IMR-90 (cell line): ENCODE results near the gene BPIFB1. TPM values are rescaled to one million over a fixed set of nuclear protein-coding genes. Genes with fewer than 3 reads are reported as not detected.

Experiments used
- ATAC-seq: fragments of 200-7000 bp; cut with Tn5 transposase; 2 replicates; pipeline ENCODE4 v1.9.1; 2020; ENCODE audit warnings: low read depth, mild to moderate bottlenecking, moderate library complexity
- BruUV-seq: library from RNA; stranded (reverse); fragments of 400-500 nt; replicated peaks from 2 replicates; lab custom pipeline; 2021; lab: Mats Ljungman, UMichigan
- CTCF ChIA-PET: fragments of 300-600 bp; formaldehyde crosslinking; extraction: SDS; loops from one replicate; lab custom pipeline; 2021; ENCODE audit warnings: antibody characterized with exemption; lab: Yijun Ruan, JAX
- POLR2A ChIA-PET: fragments of 300-600 bp; sonication (Branson Sonifier 250); formaldehyde crosslinking; loops from one replicate; lab custom pipeline; 2022; ENCODE audit warnings: antibody characterized with exemption; ENCODE audit not compliant: unreplicated experiment; lab: Charles Lee
- DNase-seq: peaks from one replicate; pipeline ENCODE4 v3.0.0; 2013
- H2AFZ ChIP-seq: replicated peaks from 2 replicates; pipeline ENCODE3; 2013; ENCODE audit warnings: low read length, mild to moderate bottlenecking; ENCODE audit not compliant: poor library complexity
- H2AK5ac ChIP-seq: 2 replicates; pipeline ENCODE4 v1.6.1; 2013; ENCODE audit warnings: low read depth, low read length, inconsistent platforms
- H2AK9ac ChIP-seq: replicated peaks from 2 replicates; pipeline ENCODE3; 2013; ENCODE audit warnings: mild to moderate bottlenecking, low read depth, low read length, moderate library complexity; ENCODE audit not compliant: poor library complexity
- H2BK120ac ChIP-seq: 2 replicates; pipeline ENCODE4 v1.6.1; 2013; ENCODE audit warnings: low read depth, low read length, inconsistent platforms
- H2BK15ac ChIP-seq: 3 replicates; pipeline ENCODE4 v1.6.1; 2013; ENCODE audit warnings: low read depth, low read length, inconsistent platforms
- H2BK20ac ChIP-seq: 2 replicates; pipeline ENCODE4 v1.6.1; 2013; ENCODE audit warnings: low read depth, mild to moderate bottlenecking, inconsistent platforms, low read length, moderate library complexity
- H2BK5ac ChIP-seq: 2 replicates; pipeline ENCODE4 v1.6.1; 2013; ENCODE audit warnings: mild to moderate bottlenecking, low read depth, low read length, inconsistent platforms; ENCODE audit not compliant: poor library complexity, severe bottlenecking
- H3K14ac ChIP-seq: replicated peaks from 2 replicates; pipeline ENCODE4 v1.6.1; 2013; ENCODE audit warnings: low read depth, low read length, inconsistent platforms
- H3K18ac ChIP-seq: 2 replicates; pipeline ENCODE4 v1.6.1; 2013; ENCODE audit warnings: low read depth, low read length, control low read depth
- H3K23ac ChIP-seq: 2 replicates; pipeline ENCODE4 v1.6.1; 2013; ENCODE audit warnings: low read depth, low read length, inconsistent platforms
- H3K27ac ChIP-seq: 2 replicates; pipeline ENCODE4 v1.5.1; 2013; ENCODE audit warnings: mild to moderate bottlenecking, control low read depth, low read length; ENCODE audit not compliant: insufficient read depth
- H3K27me3 ChIP-seq: 2 replicates; pipeline ENCODE4 v1.6.1; 2013; ENCODE audit warnings: low read length; ENCODE audit not compliant: control insufficient read depth, insufficient read depth
- H3K36me3 ChIP-seq: 2 replicates; pipeline ENCODE4 v1.6.1; 2013; ENCODE audit warnings: low read length, mixed read lengths; ENCODE audit not compliant: control insufficient read depth, insufficient read depth
- H3K4ac ChIP-seq: 2 replicates; pipeline ENCODE4 v1.6.1; 2013; ENCODE audit warnings: low read depth, low read length, inconsistent platforms
- H3K4me1 ChIP-seq: 2 replicates; pipeline ENCODE4 v1.6.1; 2013; ENCODE audit warnings: low read length, mixed read lengths; ENCODE audit not compliant: control insufficient read depth, insufficient read depth
- H3K4me2 ChIP-seq: 2 replicates; pipeline ENCODE4 v1.6.1; 2013; ENCODE audit warnings: low read depth, mild to moderate bottlenecking, control low read depth, low read length, moderate library complexity
- H3K4me3 ChIP-seq: 2 replicates; pipeline ENCODE4 v1.5.1; 2013; ENCODE audit warnings: low read depth, mild to moderate bottlenecking, control low read depth, low read length, moderate library complexity; ENCODE audit not compliant: insufficient read depth
- H3K56ac ChIP-seq: 2 replicates; pipeline ENCODE4 v1.6.1; 2013; ENCODE audit warnings: low read length, inconsistent platforms; ENCODE audit not compliant: insufficient read depth; ENCODE audit errors: extremely low read depth
- H3K79me1 ChIP-seq, 2 experiments: 2 replicates each; pipeline ENCODE4 v1.6.1; 2013; ENCODE audit warnings: low read length in 2 of 2, inconsistent platforms in 1 of 2, low read depth in 1 of 2
- H3K9ac ChIP-seq: 2 replicates; pipeline ENCODE4 v1.6.1; 2013; ENCODE audit warnings: low read depth, low read length, control low read depth
- H3K9me1 ChIP-seq: 2 replicates; pipeline ENCODE4 v1.6.1; 2013; ENCODE audit warnings: low read length, inconsistent platforms; ENCODE audit not compliant: insufficient read depth
- H3K9me3 ChIP-seq: 2 replicates; pipeline ENCODE4 v1.6.1; 2013; ENCODE audit warnings: low read length; ENCODE audit not compliant: control insufficient read depth, insufficient read depth
- H4K20me1 ChIP-seq: 2 replicates; pipeline ENCODE4 v1.6.1; 2013; ENCODE audit warnings: low read length, inconsistent platforms; ENCODE audit not compliant: insufficient read depth
- H4K5ac ChIP-seq: 2 replicates; pipeline ENCODE4 v1.6.1; 2013; ENCODE audit warnings: mild to moderate bottlenecking, low read depth, low read length, control low read depth
- H4K8ac ChIP-seq, 2 experiments: 2 replicates each; pipeline ENCODE4 v1.6.1; 2013; ENCODE audit warnings: low read depth in 2 of 2, low read length in 2 of 2, control low read depth in 1 of 2, inconsistent platforms in 1 of 2
- H4K91ac ChIP-seq: 2 replicates; pipeline ENCODE4 v1.6.1; 2013; ENCODE audit warnings: low read depth, low read length, inconsistent platforms; ENCODE audit not compliant: insufficient read depth
- BHLHE40 ChIP-seq: fragments of 150-350 bp; IDR thresholded peaks from 2 replicates; pipeline ENCODE4 v1.6.1; 2016; ENCODE audit warnings: mild to moderate bottlenecking, low read depth, low read length
- CEBPB ChIP-seq: IDR thresholded peaks from 2 replicates; pipeline ENCODE4 v1.6.1; 2012; ENCODE audit warnings: low read depth, low read length, improper control_type of control experiment
- CHD1 ChIP-seq: IDR thresholded peaks from 2 replicates; pipeline ENCODE4 v1.6.1; 2012; ENCODE audit warnings: low read depth, low read length, improper control_type of control experiment
- CTCF ChIP-seq: conservative IDR thresholded peaks from 2 replicates; pipeline ENCODE4 v1.5.1; 2012; ENCODE audit warnings: mild to moderate bottlenecking, low read depth, low read length, improper control_type of control experiment
- ELK1 ChIP-seq: fragments of 150-350 bp; IDR thresholded peaks from 2 replicates; pipeline ENCODE4 v1.6.1; 2016; ENCODE audit warnings: low read depth, mild to moderate bottlenecking, low read length, moderate library complexity, borderline replicate concordance
- FOS ChIP-seq: fragments of 150-350 bp; IDR thresholded peaks from 2 replicates; pipeline ENCODE4 v1.6.1; 2016; ENCODE audit warnings: low read depth, low read length
- MAFK ChIP-seq: IDR thresholded peaks from 2 replicates; pipeline ENCODE4 v1.6.1; 2012; ENCODE audit warnings: low read depth, low read length, improper control_type of control experiment
- MAZ ChIP-seq: IDR thresholded peaks from 2 replicates; pipeline ENCODE4 v1.6.1; 2012; ENCODE audit warnings: low read depth, mild to moderate bottlenecking, low read length, improper control_type of control experiment, moderate library complexity, borderline replicate concordance
- MXI1 ChIP-seq: IDR thresholded peaks from 2 replicates; pipeline ENCODE4 v1.6.1; 2012; ENCODE audit warnings: low read depth, mild to moderate bottlenecking, low read length, moderate library complexity, borderline replicate concordance
- POLR2A ChIP-seq: IDR thresholded peaks from 2 replicates; pipeline ENCODE4 v1.6.1; 2012; ENCODE audit warnings: mild to moderate bottlenecking, low read depth, low read length
- RAD21 ChIP-seq: IDR thresholded peaks from 2 replicates; pipeline ENCODE4 v1.6.1; 2012; ENCODE audit warnings: low read length, improper control_type of control experiment
- RCOR1 ChIP-seq: IDR thresholded peaks from 2 replicates; pipeline ENCODE4 v1.6.1; 2012; ENCODE audit warnings: mild to moderate bottlenecking, low read length, improper control_type of control experiment; ENCODE audit not compliant: insufficient replicate concordance
- RFX5 ChIP-seq: IDR thresholded peaks from 2 replicates; pipeline ENCODE4 v1.8.0; 2012; ENCODE audit warnings: low read depth, mild to moderate bottlenecking, low read length, moderate library complexity
- SMC3 ChIP-seq: fragments of 150-350 bp; IDR thresholded peaks from 2 replicates; pipeline ENCODE4 v1.6.1; 2016; ENCODE audit warnings: low read depth, mild to moderate bottlenecking, antibody characterized with exemption, low read length, moderate library complexity
- USF2 ChIP-seq: fragments of 150-350 bp; IDR thresholded peaks from 2 replicates; pipeline ENCODE4 v1.6.1; 2017; ENCODE audit warnings: mild to moderate bottlenecking, antibody characterized with exemption, low read length, low read depth
- WGBS, 2 experiments: methylation state at CpG; one replicate each; pipeline versions ENCODE4 v1.1.5 to v1.1.7; 2013; ENCODE audit warnings: missing lambda C conversion rate in 2 of 2; ENCODE audit not compliant: insufficient read length in 1 of 2; ENCODE audit errors: extremely low coverage in 2 of 2; 5-methylcytosine and 5-hydroxymethylcytosine counted together
- dilution Hi-C: fragments of 300-500 bp; cut with HindIII; formaldehyde crosslinking; loops from one replicate; pipeline ENCODE4 v1.14.3; 2018; ENCODE audit warnings: low sequenced_read_pairs; ENCODE audit not compliant: unreplicated experiment
- in situ Hi-C: fragments of 300-500 bp; cut with MboI; formaldehyde crosslinking; loops from 3 replicates; pipeline ENCODE4 v1.14.3; 2019; ENCODE audit warnings: low sequenced_read_pairs, inconsistent platforms, mixed read lengths
- intact Hi-C: fragments of 100-400 bp; cut with micrococcal nuclease; formaldehyde crosslinking; loops from 2 replicates; pipeline ENCODE4 v1.10.0; 2022
- polyA plus RNA-seq, 3 experiments: library from polyadenylated mRNA; depleted of rRNA; stranded (reverse); fragments of >200 nt; gene quantifications; 2 replicates each; pipeline ENCODE4 v1.2.3, GENCODE V29; 2012; ENCODE audit warnings: low replicate concordance in 1 of 3
- total RNA-seq: library from RNA; depleted of rRNA; stranded (reverse); fragments of >200 nt; gene quantifications from 2 replicates; pipeline ENCODE4 v1.2.3, GENCODE V29; 2012

Gene BPIFB1
- total and polyA plus RNA-seq, 2 of the 4 experiments (the other 2 are of a cell fraction) = not detected

GRCh38 chr20:33282196-33282934, 649 bp upstream of the BPIFB1 start:
- H4K8ac ChIP-seq = no peak overlapping the region
- dilution Hi-C loops (no loop called here), in situ Hi-C loops (no loop called here), intact Hi-C loops (no loop called here)
- no peak overlapping the region for H2BK120ac ChIP-seq
- POLR2A ChIA-PET = interaction anchor here (0.6 kb wide), 1 partner anchor 111 kb away, joined by 3 read pairs; no protein-coding TSS in a partner anchor
- H3K36me3 ChIP-seq = no peaks in the 10 kb centered on the region
- no peak overlapping the region for H3K18ac ChIP-seq
- H3K9ac ChIP-seq = no peak overlapping the region
- no peak overlapping the region for H2AK9ac ChIP-seq
- no peaks in the 10 kb centered on the region for H3K9me1 ChIP-seq
- H2AK5ac ChIP-seq = no peak overlapping the region
- no peak overlapping the region for H2BK15ac ChIP-seq
- H3K14ac ChIP-seq = no peak overlapping the region
- H2BK20ac ChIP-seq = no peak overlapping the region
- no peaks in the 10 kb centered on the region for H3K79me1 ChIP-seq
- H3K4me1 ChIP-seq = no peaks in the 10 kb centered on the region
- H2BK5ac ChIP-seq = no peak overlapping the region
- DNase-seq (no peak), ATAC-seq (no peak)
- H3K9me3 ChIP-seq = no peaks in the 10 kb centered on the region
- no peak overlapping the region for H3K4me3 ChIP-seq
- no peak overlapping the region for H3K23ac ChIP-seq
- H3K4ac ChIP-seq = no peak overlapping the region
- H2AFZ ChIP-seq = no peak overlapping the region
- H3K27me3 ChIP-seq = peaks cover 25% of the 10 kb centered on the region
- TF ChIP-seq MXI1 (no peak), RAD21 (no peak), CTCF (no peak), USF2 (no peak), RCOR1 (no peak), BHLHE40 (no peak), POLR2A (no peak), SMC3 (no peak), ELK1 (no peak), CHD1 (no peak), RFX5 (no peak), MAZ (no peak), MAFK (no peak), CEBPB (no peak), FOS (no peak)
- H3K27ac ChIP-seq = no peak overlapping the region
- no peak overlapping the region for H4K5ac ChIP-seq
- CTCF ChIA-PET = no interaction called here
- H3K4me2 ChIP-seq = no peak overlapping the region
- BruUV-seq = no TSS peak
- no peak overlapping the region for H3K56ac ChIP-seq
- no peaks in the 10 kb centered on the region for H4K20me1 ChIP-seq
- H4K91ac ChIP-seq = no peak overlapping the region
- 39% methylated on average over 4 of the region's 8 CpGs; no CpG with 5 or more reads in 1 of the 2 experiments for WGBS, 2 experiments
